ENCODE measurements around the gene WNT1.
A peak's percentile ranks its signal among the peaks of the same experiment; 100 is the strongest.

WNT1 gene

GRCh38 chr12:49018261-49019119, 40.4 kb downstream of the WNT1 start, which contains the start of gene PRKAG1:
Gene PRKAG1 (minus strand): TSS chr12:49018776. CDS start chr12:49018740, 36 bp downstream.
- in situ Hi-C loops (cut with MboI; ENCODE audit: low sequenced_read_pairs, unreplicated experiment) = no loop called here
- TF ChIP-seq, protein P1, sequence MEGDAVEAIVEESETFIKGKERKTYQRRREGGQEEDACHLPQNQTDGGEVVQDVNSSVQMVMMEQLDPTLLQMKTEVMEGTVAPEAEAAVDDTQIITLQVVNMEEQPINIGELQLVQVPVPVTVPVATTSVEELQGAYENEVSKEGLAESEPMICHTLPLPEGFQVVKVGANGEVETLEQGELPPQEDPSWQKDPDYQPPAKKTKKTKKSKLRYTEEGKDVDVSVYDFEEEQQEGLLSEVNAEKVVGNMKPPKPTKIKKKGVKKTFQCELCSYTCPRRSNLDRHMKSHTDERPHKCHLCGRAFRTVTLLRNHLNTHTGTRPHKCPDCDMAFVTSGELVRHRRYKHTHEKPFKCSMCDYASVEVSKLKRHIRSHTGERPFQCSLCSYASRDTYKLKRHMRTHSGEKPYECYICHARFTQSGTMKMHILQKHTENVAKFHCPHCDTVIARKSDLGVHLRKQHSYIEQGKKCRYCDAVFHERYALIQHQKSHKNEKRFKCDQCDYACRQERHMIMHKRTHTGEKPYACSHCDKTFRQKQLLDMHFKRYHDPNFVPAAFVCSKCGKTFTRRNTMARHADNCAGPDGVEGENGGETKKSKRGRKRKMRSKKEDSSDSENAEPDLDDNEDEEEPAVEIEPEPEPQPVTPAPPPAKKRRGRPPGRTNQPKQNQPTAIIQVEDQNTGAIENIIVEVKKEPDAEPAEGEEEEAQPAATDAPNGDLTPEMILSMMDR (IDR thresholded peaks at IDR 0.05; ENCODE audit: borderline replicate concordance, control extremely low read depth, extremely low read depth, insufficient read depth, missing control alignments) = peak; percentile 77
- DNase-seq (ENCODE audit: low spot score) = peak; percentile 99

DNA sequence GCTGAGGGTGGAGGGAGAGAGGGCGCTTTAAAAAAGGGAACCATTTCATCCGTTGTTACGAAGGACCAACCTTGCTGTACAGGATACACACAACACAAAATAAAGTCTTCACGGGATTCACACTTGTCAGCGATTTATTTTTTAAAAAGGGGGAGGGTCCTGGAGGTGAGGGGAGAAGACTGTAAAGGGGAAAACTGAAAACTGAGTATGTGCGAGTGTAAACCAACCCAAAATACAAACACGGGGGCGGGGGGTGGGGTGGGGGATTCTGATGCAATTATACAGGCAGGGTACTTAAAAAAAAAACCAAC, 41.0 kb downstream of the WNT1 start:
- in situ Hi-C loops (cut with MboI; ENCODE audit: low sequenced_read_pairs, unreplicated experiment) = no loop called here
- TF ChIP-seq, protein P1 (IDR thresholded peaks at IDR 0.05; ENCODE audit: borderline replicate concordance, control extremely low read depth, extremely low read depth, insufficient read depth, missing control alignments) = no peak
- no peak for DNase-seq (ENCODE audit: low spot score)

- peak; percentile 79 for DNase-seq (ENCODE audit: low spot score)
- in situ Hi-C loops (cut with MboI; ENCODE audit: low sequenced_read_pairs, unreplicated experiment) = no loop called here
Observed at GRCh38 chr12:49019443-49020324, 41.6 kb downstream of the WNT1 start.

GRCh38 chr12:49020441-49020840, 42.3 kb downstream of the WNT1 start:
- DNase-seq (ENCODE audit: low spot score) = peak; percentile 29
- in situ Hi-C loops (cut with MboI; ENCODE audit: low sequenced_read_pairs, unreplicated experiment) = no loop called here
- TF ChIP-seq, protein P1 (IDR thresholded peaks at IDR 0.05; ENCODE audit: borderline replicate concordance, control extremely low read depth, extremely low read depth, insufficient read depth, missing control alignments) = no peak

More at GRCh38 chr12:49019443-49020324, 41.6 kb downstream of the WNT1 start:
- TF ChIP-seq, protein P1 (IDR thresholded peaks at IDR 0.05; ENCODE audit: borderline replicate concordance, control extremely low read depth, extremely low read depth, insufficient read depth, missing control alignments) = peak; percentile 43

DNA sequence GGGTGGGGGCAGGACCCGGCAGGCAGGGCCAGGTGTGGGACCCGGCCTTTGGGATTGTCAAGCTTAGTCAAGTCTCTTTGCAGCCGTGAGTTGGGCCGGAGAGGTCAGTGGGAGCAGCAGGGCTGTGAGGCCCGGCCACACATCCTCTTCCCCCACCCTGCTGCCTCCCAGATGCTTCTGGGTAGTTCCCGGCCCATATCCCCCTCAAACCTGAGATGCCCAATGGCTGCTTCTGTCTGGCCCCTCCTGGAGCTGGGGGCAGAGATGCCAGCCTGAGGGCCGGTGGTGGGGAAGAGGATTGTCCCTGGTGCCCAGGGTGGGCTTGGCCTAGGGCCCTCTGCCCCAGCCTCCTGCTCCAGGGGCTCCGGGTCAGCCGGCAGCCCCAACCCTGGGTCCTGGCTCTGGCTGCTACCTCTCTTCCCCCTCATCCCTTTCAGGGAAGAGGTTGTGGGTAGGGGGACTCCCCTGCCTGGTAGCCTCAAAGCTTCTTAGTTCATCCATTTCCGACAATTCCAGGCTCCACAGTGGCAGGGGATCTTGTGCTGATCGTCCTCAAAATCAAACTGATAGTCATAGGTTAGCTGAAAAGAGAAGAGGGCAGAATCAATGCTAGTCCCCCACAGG, 43.3 kb downstream of the WNT1 start:
- in situ Hi-C loops (cut with MboI; ENCODE audit: low sequenced_read_pairs, unreplicated experiment) = no loop called here
- DNase-seq (ENCODE audit: low spot score) = peak; percentile 22
- TF ChIP-seq, protein P1 (IDR thresholded peaks at IDR 0.05; ENCODE audit: borderline replicate concordance, control extremely low read depth, extremely low read depth, insufficient read depth, missing control alignments) = no peak

GRCh38 chr12:49022558-49023178, 44.5 kb downstream of the WNT1 start:
- DNase-seq (ENCODE audit: low spot score) = no peak
- in situ Hi-C loops (cut with MboI; ENCODE audit: low sequenced_read_pairs, unreplicated experiment) = no loop called here
- TF ChIP-seq, protein P1 (IDR thresholded peaks at IDR 0.05; ENCODE audit: borderline replicate concordance, control extremely low read depth, extremely low read depth, insufficient read depth, missing control alignments) = no peak

Measured in GM13976 (cell line).